ENCODE measurements around the gene SHANK2.

SHANK2 gene

GRCh38 chr11:71253794-71254193 is 1.4 kb upstream of the SHANK2 start:
- no peak for DNase-seq
- Histone ChIP-seq H3K9ac (ENCODE audit: low read length) (no peak overlapping the region), H3K27ac (ENCODE audit: low read length) (no peak overlapping the region), H3K27me3 (replicated peaks; ENCODE audit: insufficient read depth, low read length) (peaks cover 89% of the 10 kb centered on the region), H3F3A (ENCODE audit: insufficient read depth, low read length) (no peaks in the 10 kb centered on the region), H2AFZ (ENCODE audit: low read length) (no peak overlapping the region), H4K20me1 (ENCODE audit: insufficient read depth, low read length) (no peaks in the 10 kb centered on the region), H3K9me3 (replicated peaks; ENCODE audit: insufficient read depth, low read length) (no peaks in the 10 kb centered on the region), H3K79me2 (ENCODE audit: low read length) (no peaks in the 10 kb centered on the region), H3K36me3 (replicated peaks; ENCODE audit: insufficient read depth, low read length) (no peaks in the 10 kb centered on the region), H3K4me2 (ENCODE audit: low read depth, low read length) (no peak overlapping the region), H3K4me3 (ENCODE audit: low read length) (no peak overlapping the region), H3K4me1 (ENCODE audit: low read length) (no peaks in the 10 kb centered on the region), H3K9me2 (replicated peaks; ENCODE audit: insufficient read depth, low read length) (no peaks in the 10 kb centered on the region)
- TF ChIP-seq EZH2 (optimal IDR thresholded peaks at IDR 0.05; ENCODE audit: low read depth, low read length), result no peak
- TF ChIP-seq, protein P1, sequence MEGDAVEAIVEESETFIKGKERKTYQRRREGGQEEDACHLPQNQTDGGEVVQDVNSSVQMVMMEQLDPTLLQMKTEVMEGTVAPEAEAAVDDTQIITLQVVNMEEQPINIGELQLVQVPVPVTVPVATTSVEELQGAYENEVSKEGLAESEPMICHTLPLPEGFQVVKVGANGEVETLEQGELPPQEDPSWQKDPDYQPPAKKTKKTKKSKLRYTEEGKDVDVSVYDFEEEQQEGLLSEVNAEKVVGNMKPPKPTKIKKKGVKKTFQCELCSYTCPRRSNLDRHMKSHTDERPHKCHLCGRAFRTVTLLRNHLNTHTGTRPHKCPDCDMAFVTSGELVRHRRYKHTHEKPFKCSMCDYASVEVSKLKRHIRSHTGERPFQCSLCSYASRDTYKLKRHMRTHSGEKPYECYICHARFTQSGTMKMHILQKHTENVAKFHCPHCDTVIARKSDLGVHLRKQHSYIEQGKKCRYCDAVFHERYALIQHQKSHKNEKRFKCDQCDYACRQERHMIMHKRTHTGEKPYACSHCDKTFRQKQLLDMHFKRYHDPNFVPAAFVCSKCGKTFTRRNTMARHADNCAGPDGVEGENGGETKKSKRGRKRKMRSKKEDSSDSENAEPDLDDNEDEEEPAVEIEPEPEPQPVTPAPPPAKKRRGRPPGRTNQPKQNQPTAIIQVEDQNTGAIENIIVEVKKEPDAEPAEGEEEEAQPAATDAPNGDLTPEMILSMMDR (IDR thresholded peaks at IDR 0.05; ENCODE audit: low read length), result no peak
- no peak for TF ChIP-seq EZH2phosphoT487 (IDR thresholded peaks at IDR 0.05; ENCODE audit: low read length)

DNA sequence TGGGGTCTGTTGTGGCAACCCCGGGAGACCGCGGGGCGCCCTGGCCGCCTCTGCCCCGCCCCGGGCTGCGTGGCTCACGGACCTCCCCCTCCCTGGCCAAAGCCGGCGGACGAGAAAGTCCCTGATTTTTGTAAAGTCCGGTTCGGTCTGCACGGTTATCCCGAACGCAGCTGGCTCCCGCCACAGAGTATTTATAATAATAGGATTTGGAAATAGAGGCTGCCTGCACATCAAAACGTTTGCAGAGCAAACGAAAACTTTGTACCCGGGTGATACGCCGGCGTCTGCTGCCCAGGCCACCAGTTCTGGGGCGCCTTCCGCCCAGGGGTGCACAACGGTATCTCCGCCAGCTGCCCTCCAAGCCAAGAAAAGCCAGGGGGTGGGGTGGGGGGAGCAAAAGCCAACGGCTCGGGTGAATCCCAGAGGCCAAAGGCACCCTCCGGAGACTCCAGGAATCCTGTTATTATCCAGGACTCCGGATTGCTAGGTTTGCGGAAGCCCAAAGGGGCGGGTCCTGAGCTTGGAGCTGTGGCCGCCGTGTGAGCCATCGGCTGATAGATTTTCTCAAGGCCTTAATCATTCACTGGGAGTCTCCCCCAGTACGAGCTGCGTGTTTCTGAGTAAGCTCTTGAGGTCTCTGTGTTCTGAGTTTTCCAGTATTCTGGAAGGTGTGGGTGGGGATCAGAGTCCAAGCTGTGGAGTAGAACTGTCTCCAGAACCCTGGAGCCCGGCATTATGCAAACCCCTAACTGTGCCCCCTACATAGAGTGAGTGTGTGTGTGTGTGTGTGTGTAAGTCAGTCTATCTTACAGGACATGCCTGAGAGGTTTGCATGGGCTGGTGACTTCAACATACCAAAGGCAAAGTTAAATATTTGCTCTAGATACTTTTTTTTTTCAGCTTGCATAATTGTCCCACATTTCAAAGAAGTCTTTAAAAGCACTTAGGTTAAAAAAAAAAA is 673 bp upstream of the SHANK2 start:
- TF ChIP-seq EZH2 (optimal IDR thresholded peaks at IDR 0.05; ENCODE audit: low read depth, low read length), result no peak
- no peak for TF ChIP-seq EZH2phosphoT487 (IDR thresholded peaks at IDR 0.05; ENCODE audit: low read length)
- TF ChIP-seq, protein P1 (IDR thresholded peaks at IDR 0.05; ENCODE audit: low read length), result no peak
- no peak for DNase-seq
- Histone ChIP-seq H3K79me2 (ENCODE audit: low read length) (no peaks in the 10 kb centered on the region), H3K27ac (ENCODE audit: low read length) (no peak overlapping the region), H3K36me3 (replicated peaks; ENCODE audit: insufficient read depth, low read length) (no peaks in the 10 kb centered on the region), H3K4me2 (ENCODE audit: low read depth, low read length) (no peak overlapping the region), H3K9me2 (replicated peaks; ENCODE audit: insufficient read depth, low read length) (no peaks in the 10 kb centered on the region), H3K27me3 (replicated peaks; ENCODE audit: insufficient read depth, low read length) (peaks cover 89% of the 10 kb centered on the region), H3K9ac (ENCODE audit: low read length) (no peak overlapping the region), H2AFZ (ENCODE audit: low read length) (no peak overlapping the region), H4K20me1 (ENCODE audit: insufficient read depth, low read length) (no peaks in the 10 kb centered on the region), H3K9me3 (replicated peaks; ENCODE audit: insufficient read depth, low read length) (no peaks in the 10 kb centered on the region), H3K4me1 (ENCODE audit: low read length) (no peaks in the 10 kb centered on the region), H3K4me3 (ENCODE audit: low read length) (no peak overlapping the region), H3F3A (ENCODE audit: insufficient read depth, low read length) (no peaks in the 10 kb centered on the region)

GRCh38 chr11:71251761-71252268 is 562 bp downstream of the SHANK2 start:
- Histone ChIP-seq H3K27me3 (replicated peaks; ENCODE audit: insufficient read depth, low read length) (peaks cover 92% of the 10 kb centered on the region), H3K4me2 (ENCODE audit: low read depth, low read length) (no peak overlapping the region), H2AFZ (ENCODE audit: low read length) (no peak overlapping the region), H3K9me2 (replicated peaks; ENCODE audit: insufficient read depth, low read length) (no peaks in the 10 kb centered on the region), H3K9me3 (replicated peaks; ENCODE audit: insufficient read depth, low read length) (no peaks in the 10 kb centered on the region), H3K36me3 (replicated peaks; ENCODE audit: insufficient read depth, low read length) (no peaks in the 10 kb centered on the region), H3K4me3 (ENCODE audit: low read length) (no peak overlapping the region), H3K4me1 (ENCODE audit: low read length) (no peaks in the 10 kb centered on the region), H4K20me1 (ENCODE audit: insufficient read depth, low read length) (no peaks in the 10 kb centered on the region), H3K9ac (ENCODE audit: low read length) (no peak overlapping the region), H3K27ac (ENCODE audit: low read length) (no peak overlapping the region), H3F3A (ENCODE audit: insufficient read depth, low read length) (no peaks in the 10 kb centered on the region), H3K79me2 (ENCODE audit: low read length) (no peaks in the 10 kb centered on the region)
- TF ChIP-seq, protein P1 (IDR thresholded peaks at IDR 0.05; ENCODE audit: low read length), result no peak
- TF ChIP-seq EZH2 (optimal IDR thresholded peaks at IDR 0.05; ENCODE audit: low read depth, low read length), result peak; percentile 84
- DNase-seq, result no peak

Data from MM.1S (cell line).